ENCODE data around the gene DNAJA2.

GRCh38 chr16:46920402-46921068, 52.9 kb downstream of the DNAJA2 start:
- TF ChIP-seq CTCF (IDR thresholded peaks at IDR 0.05) = no peak
- TF ChIP-seq POLR2A (IDR thresholded peaks at IDR 0.05) = no peak
